H1 (cell line): Measurements from ENCODE around the gene DLG5.

Experiments used
- CTCF ChIP-seq, 3 experiments: IDR thresholded peaks; 1 replicate in 2 of 3; 2 replicates in 1 of 3; pipeline versions ENCODE4 v1.5.1 to v1.6.1; 2011; ENCODE audit warnings: low read length in 3 of 3, mild to moderate bottlenecking in 3 of 3, inconsistent platforms in 2 of 3, low read depth in 1 of 3, moderate library complexity in 1 of 3; ENCODE audit not compliant: insufficient read depth in 1 of 3; ENCODE audit errors: control extremely low read depth in 1 of 3
- MAFK ChIP-seq: IDR thresholded peaks from 2 replicates; pipeline ENCODE4 v1.6.1; 2012; ENCODE audit warnings: low read depth, mild to moderate bottlenecking, improper control_type of control experiment, low read length
- POLR2AphosphoS5 ChIP-seq: IDR thresholded peaks from 2 replicates; pipeline ENCODE4 v1.6.1; 2011; ENCODE audit warnings: low read depth, low read length
- TAF7 ChIP-seq: optimal IDR thresholded peaks from 2 replicates; pipeline ENCODE3; 2011; ENCODE audit warnings: low read depth, mild to moderate bottlenecking, inconsistent platforms, low read length, moderate library complexity, borderline replicate concordance

GRCh38 chr10:77792155-77792554 is 134.4 kb downstream of the DLG5 start:
- TF ChIP-seq POLR2AphosphoS5 (no peak), CTCF (IDR thresholded peaks at IDR 0.05; ENCODE audit: control extremely low read depth in 1 of 3, insufficient read depth in 1 of 3, low read depth in 1 of 3, low read length in 3 of 3) (no peak), MAFK (no peak), TAF7 (no peak)
